SIG-M5 treated with dmso at 0.1 percent for 504 hours (cell line): ENCODE measurements around the gene SLIT3.
"Not testable (repeated sequence)": the region's sequence is repeated elsewhere in the genome, so short reads cannot be mapped to it uniquely, and the experiment has no call there.

Experiments used
- DNase-seq: peaks from one replicate; lab custom pipeline; 2025; ENCODE audit not compliant: unreplicated experiment; lab: John Stamatoyannopoulos, UW

Gene SLIT3

GRCh38 chr5:169222934-169223594 is 77.9 kb downstream of the SLIT3 start:
- no peak for DNase-seq

- DNase-seq, result no peak
Measured at GRCh38 chr5:169221519-169221918, 79.4 kb downstream of the SLIT3 start.

- DNase-seq, result no peak
Measured at GRCh38 chr5:169219961-169220360, 81.0 kb downstream of the SLIT3 start.

- no peak for DNase-seq
Measured at GRCh38 chr5:169219351-169219750, 81.6 kb downstream of the SLIT3 start.

GRCh38 chr5:169218861-169219260 is 82.1 kb downstream of the SLIT3 start:
- DNase-seq, result no peak

- no peak for DNase-seq
Measured at GRCh38 chr5:169218176-169218575, 82.8 kb downstream of the SLIT3 start.

- no peak for DNase-seq
Measured at GRCh38 chr5:169216866-169217265, 84.1 kb downstream of the SLIT3 start.

- no peak for DNase-seq
Measured at GRCh38 chr5:169213479-169213878, 87.5 kb downstream of the SLIT3 start.

GRCh38 chr5:169211761-169212160 is 89.2 kb downstream of the SLIT3 start:
- not testable (repeated sequence) for DNase-seq

- no peak for DNase-seq
Measured at GRCh38 chr5:169204788-169205400, 96.0 kb downstream of the SLIT3 start.

GRCh38 chr5:169202969-169203368 is 98.0 kb downstream of the SLIT3 start:
- no peak for DNase-seq

GRCh38 chr5:169201597-169201996 is 99.3 kb downstream of the SLIT3 start:
- DNase-seq, result no peak

GRCh38 chr5:169200125-169200778 is 100.7 kb downstream of the SLIT3 start:
- DNase-seq, result no peak

GRCh38 chr5:169197343-169197742 is 103.6 kb downstream of the SLIT3 start:
- DNase-seq, result peak; percentile 6

- no peak for DNase-seq
Measured at GRCh38 chr5:169196059-169196458, 104.9 kb downstream of the SLIT3 start.

GRCh38 chr5:169195601-169196000 is 105.3 kb downstream of the SLIT3 start:
- DNase-seq, result no peak

GRCh38 chr5:169192536-169192935 is 108.4 kb downstream of the SLIT3 start:
- no peak for DNase-seq

- no peak for DNase-seq
Measured at GRCh38 chr5:169190849-169191248, 110.1 kb downstream of the SLIT3 start.

- DNase-seq, result no peak
Measured at GRCh38 chr5:169185626-169186025, 115.3 kb downstream of the SLIT3 start.

- no peak for DNase-seq
Measured at GRCh38 chr5:169183576-169183975, 117.4 kb downstream of the SLIT3 start.

- DNase-seq, result no peak
Measured at GRCh38 chr5:169182797-169183196, 118.1 kb downstream of the SLIT3 start.

- DNase-seq, result no peak
Measured at GRCh38 chr5:169181814-169182213, 119.1 kb downstream of the SLIT3 start.
